Neural cell (in vitro differentiated cells): ENCODE results near the gene MRPS15. TPM values are rescaled to one million over a fixed set of nuclear protein-coding genes. Genes with fewer than 3 reads are reported as not detected.
"Not testable (repeated sequence)": the region's sequence is repeated elsewhere in the genome, so short reads cannot be mapped to it uniquely, and the experiment has no call there.

ENCODE experiments used
- H2AFZ ChIP-seq: fragments of 200-600, 300-800 bp; sonication (generic), shearing (Covaris generic); 2 replicates; pipeline ENCODE4 v1.6.0; 2014; ENCODE audit warnings: low read depth, mild to moderate bottlenecking, antibody characterized with exemption, low read length, moderate library complexity
- H3F3A ChIP-seq: fragments of 200-600 bp; shearing (Covaris generic); 2 replicates; pipeline ENCODE4 v1.6.1; 2016; ENCODE audit warnings: mild to moderate bottlenecking, moderate library complexity, mixed read lengths, antibody characterized with exemption, low read length; ENCODE audit not compliant: insufficient read depth, poor library complexity, severe bottlenecking
- H3K27ac ChIP-seq: fragments of 200-600, 300-800 bp; sonication (generic), shearing (Covaris generic); 2 replicates; pipeline ENCODE4 v1.5.1; 2014; ENCODE audit warnings: mild to moderate bottlenecking, low read length, moderate library complexity
- H3K27me3 ChIP-seq: fragments of 300-800, 200-600 bp; sonication (generic), shearing (Covaris generic); 2 replicates; pipeline ENCODE4 v1.6.0; 2014; ENCODE audit warnings: mild to moderate bottlenecking, low read depth, low read length, moderate library complexity; ENCODE audit not compliant: insufficient read depth
- H3K36me3 ChIP-seq: fragments of 300-800, 200-600 bp; sonication (generic), shearing (Covaris generic); 2 replicates; pipeline ENCODE4 v1.5.1; 2014; ENCODE audit warnings: mild to moderate bottlenecking, antibody characterized with exemption, low read length, moderate library complexity; ENCODE audit not compliant: insufficient read depth
- H3K4me2 ChIP-seq: fragments of 300-800, 200-600 bp; sonication (generic), shearing (Covaris generic); 2 replicates; pipeline ENCODE4 v1.6.0; 2014; ENCODE audit warnings: mild to moderate bottlenecking, low read length
- H3K4me3 ChIP-seq: fragments of 300-800, 200-600 bp; sonication (generic), shearing (Covaris generic); 2 replicates; pipeline ENCODE4 v1.5.1; 2014; ENCODE audit warnings: mild to moderate bottlenecking, low read length, moderate library complexity
- H3K79me2 ChIP-seq: fragments of 200-600 bp; shearing (Covaris generic); replicated peaks from 2 replicates; pipeline ENCODE4 v1.6.0; 2014; ENCODE audit warnings: mild to moderate bottlenecking, low read length, moderate library complexity; ENCODE audit not compliant: insufficient read depth
- H3K9ac ChIP-seq: fragments of 300-800, 200-600 bp; sonication (generic), shearing (Covaris generic); 2 replicates; pipeline ENCODE4 v1.6.1; 2016; ENCODE audit warnings: mild to moderate bottlenecking, low read length, mixed read lengths
- H3K9me2 ChIP-seq: fragments of 200-600 bp; shearing (Covaris generic); 2 replicates; pipeline ENCODE4 v1.6.1; 2016; ENCODE audit warnings: mild to moderate bottlenecking, low read length, mixed read lengths; ENCODE audit not compliant: insufficient read depth
- H3K9me3 ChIP-seq: fragments of 200-600, 300-800 bp; sonication (generic), shearing (Covaris generic); 2 replicates; pipeline ENCODE4 v1.6.1; 2016; ENCODE audit warnings: mild to moderate bottlenecking, mixed run types, low read length, moderate library complexity, mixed read lengths
- H4K20me1 ChIP-seq: fragments of 200-600 bp; shearing (Covaris generic); 2 replicates; pipeline ENCODE4 v1.6.1; 2016; ENCODE audit warnings: mild to moderate bottlenecking, mixed run types; ENCODE audit not compliant: insufficient read depth
- EP300 ChIP-seq: fragments of 450-650 bp; conservative IDR thresholded peaks from 2 replicates; pipeline ENCODE4 v1.6.1; 2014; ENCODE audit warnings: antibody characterized with exemption, mild to moderate bottlenecking, moderate library complexity; ENCODE audit not compliant: poor library complexity, severe bottlenecking
- EZH2 ChIP-seq: fragments of 200-600, 300-800 bp; shearing (Covaris generic), sonication (generic); IDR thresholded peaks from 2 replicates; pipeline ENCODE4 v1.6.1; 2014; ENCODE audit warnings: antibody characterized with exemption, low read length, borderline replicate concordance, mild to moderate bottlenecking; ENCODE audit not compliant: insufficient read depth, poor library complexity, severe bottlenecking
- MXI1 ChIP-seq: fragments of 450-650 bp; conservative IDR thresholded peaks from 2 replicates; pipeline ENCODE4 v1.6.1; 2014; ENCODE audit warnings: antibody characterized with exemption, mild to moderate bottlenecking; ENCODE audit not compliant: poor library complexity, severe bottlenecking
- POLR2AphosphoS5 ChIP-seq: IDR thresholded peaks from 2 replicates; pipeline ENCODE4 v1.6.1; 2012
- RAD21 ChIP-seq: fragments of 450-650 bp; conservative IDR thresholded peaks from 2 replicates; pipeline ENCODE4 v1.6.1; 2014; ENCODE audit warnings: antibody characterized with exemption, mild to moderate bottlenecking, moderate library complexity
- SMC3 ChIP-seq: fragments of 450-650 bp; conservative IDR thresholded peaks from 2 replicates; pipeline ENCODE4 v1.6.1; 2014; ENCODE audit warnings: antibody characterized with exemption, mild to moderate bottlenecking, moderate library complexity; ENCODE audit not compliant: poor library complexity
- TAF1 ChIP-seq: IDR thresholded peaks from 2 replicates; pipeline ENCODE4 v1.6.1; 2012; ENCODE audit warnings: low read depth
- polyA plus RNA-seq: library from polyadenylated mRNA; depleted of rRNA; stranded (reverse); fragments of >200 nt; gene quantifications from 2 replicates; pipeline ENCODE4 v1.2.3, GENCODE V29; 2014
- TF ChIP-seq, protein P1 (sequence below): IDR thresholded peaks from 2 replicates; pipeline ENCODE4 v1.6.1; 2012; ENCODE audit warnings: borderline replicate concordance
- TF ChIP-seq, protein P2 (sequence below): fragments of 450-650 bp; IDR thresholded peaks from 2 replicates; pipeline ENCODE4 v1.5.1; 2014; ENCODE audit warnings: antibody characterized with exemption, mild to moderate bottlenecking, moderate library complexity; ENCODE audit not compliant: poor library complexity, severe bottlenecking

MRPS15 gene
- polyA plus RNA-seq, 1 donor from 2014 or later, result 65.6 TPM

DNA sequence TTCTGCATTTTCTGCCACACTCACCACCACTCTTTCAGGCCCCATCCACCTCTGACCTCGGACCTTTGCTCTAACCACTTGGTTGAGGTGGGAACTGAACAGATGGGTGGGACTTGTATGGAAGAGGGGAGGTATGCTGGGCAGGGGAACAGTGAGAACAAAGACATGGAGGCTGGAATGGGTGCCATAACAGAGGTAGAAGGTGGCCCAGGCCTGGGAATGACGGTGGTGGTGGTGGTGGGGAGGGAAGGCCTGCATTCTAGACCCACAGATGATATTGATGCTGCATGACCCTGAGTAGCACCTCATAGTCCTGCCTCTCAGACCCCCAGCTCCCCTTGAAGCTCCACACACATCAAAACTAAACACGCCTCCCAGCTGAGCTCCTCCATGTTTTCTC is 23.7 kb upstream of the MRPS15 start:
- no peak overlapping the region for H3K4me3 ChIP-seq
- no peak overlapping the region for H3K9ac ChIP-seq
- H3K4me2 ChIP-seq, result no peak overlapping the region
- H3K27ac ChIP-seq, result no peak overlapping the region
- no peaks in the 10 kb centered on the region for H3F3A ChIP-seq
- TF ChIP-seq TAF1 (no peak), MXI1 (no peak), POLR2AphosphoS5 (no peak), SMC3 (no peak), RAD21 (no peak), EZH2 (no peak), EP300 (no peak)
- TF ChIP-seq, protein P1, sequence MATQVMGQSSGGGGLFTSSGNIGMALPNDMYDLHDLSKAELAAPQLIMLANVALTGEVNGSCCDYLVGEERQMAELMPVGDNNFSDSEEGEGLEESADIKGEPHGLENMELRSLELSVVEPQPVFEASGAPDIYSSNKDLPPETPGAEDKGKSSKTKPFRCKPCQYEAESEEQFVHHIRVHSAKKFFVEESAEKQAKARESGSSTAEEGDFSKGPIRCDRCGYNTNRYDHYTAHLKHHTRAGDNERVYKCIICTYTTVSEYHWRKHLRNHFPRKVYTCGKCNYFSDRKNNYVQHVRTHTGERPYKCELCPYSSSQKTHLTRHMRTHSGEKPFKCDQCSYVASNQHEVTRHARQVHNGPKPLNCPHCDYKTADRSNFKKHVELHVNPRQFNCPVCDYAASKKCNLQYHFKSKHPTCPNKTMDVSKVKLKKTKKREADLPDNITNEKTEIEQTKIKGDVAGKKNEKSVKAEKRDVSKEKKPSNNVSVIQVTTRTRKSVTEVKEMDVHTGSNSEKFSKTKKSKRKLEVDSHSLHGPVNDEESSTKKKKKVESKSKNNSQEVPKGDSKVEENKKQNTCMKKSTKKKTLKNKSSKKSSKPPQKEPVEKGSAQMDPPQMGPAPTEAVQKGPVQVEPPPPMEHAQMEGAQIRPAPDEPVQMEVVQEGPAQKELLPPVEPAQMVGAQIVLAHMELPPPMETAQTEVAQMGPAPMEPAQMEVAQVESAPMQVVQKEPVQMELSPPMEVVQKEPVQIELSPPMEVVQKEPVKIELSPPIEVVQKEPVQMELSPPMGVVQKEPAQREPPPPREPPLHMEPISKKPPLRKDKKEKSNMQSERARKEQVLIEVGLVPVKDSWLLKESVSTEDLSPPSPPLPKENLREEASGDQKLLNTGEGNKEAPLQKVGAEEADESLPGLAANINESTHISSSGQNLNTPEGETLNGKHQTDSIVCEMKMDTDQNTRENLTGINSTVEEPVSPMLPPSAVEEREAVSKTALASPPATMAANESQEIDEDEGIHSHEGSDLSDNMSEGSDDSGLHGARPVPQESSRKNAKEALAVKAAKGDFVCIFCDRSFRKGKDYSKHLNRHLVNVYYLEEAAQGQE, result no peak
- TF ChIP-seq, protein P2, sequence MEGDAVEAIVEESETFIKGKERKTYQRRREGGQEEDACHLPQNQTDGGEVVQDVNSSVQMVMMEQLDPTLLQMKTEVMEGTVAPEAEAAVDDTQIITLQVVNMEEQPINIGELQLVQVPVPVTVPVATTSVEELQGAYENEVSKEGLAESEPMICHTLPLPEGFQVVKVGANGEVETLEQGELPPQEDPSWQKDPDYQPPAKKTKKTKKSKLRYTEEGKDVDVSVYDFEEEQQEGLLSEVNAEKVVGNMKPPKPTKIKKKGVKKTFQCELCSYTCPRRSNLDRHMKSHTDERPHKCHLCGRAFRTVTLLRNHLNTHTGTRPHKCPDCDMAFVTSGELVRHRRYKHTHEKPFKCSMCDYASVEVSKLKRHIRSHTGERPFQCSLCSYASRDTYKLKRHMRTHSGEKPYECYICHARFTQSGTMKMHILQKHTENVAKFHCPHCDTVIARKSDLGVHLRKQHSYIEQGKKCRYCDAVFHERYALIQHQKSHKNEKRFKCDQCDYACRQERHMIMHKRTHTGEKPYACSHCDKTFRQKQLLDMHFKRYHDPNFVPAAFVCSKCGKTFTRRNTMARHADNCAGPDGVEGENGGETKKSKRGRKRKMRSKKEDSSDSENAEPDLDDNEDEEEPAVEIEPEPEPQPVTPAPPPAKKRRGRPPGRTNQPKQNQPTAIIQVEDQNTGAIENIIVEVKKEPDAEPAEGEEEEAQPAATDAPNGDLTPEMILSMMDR, result no peak
- no peaks in the 10 kb centered on the region for H4K20me1 ChIP-seq
- no peak overlapping the region for H2AFZ ChIP-seq
- H3K27me3 ChIP-seq, result no peaks in the 10 kb centered on the region
- H3K79me2 ChIP-seq, result no peaks in the 10 kb centered on the region
- no peaks in the 10 kb centered on the region for H3K9me2 ChIP-seq
- H3K9me3 ChIP-seq, result no peaks in the 10 kb centered on the region
- no peaks in the 10 kb centered on the region for H3K36me3 ChIP-seq

DNA sequence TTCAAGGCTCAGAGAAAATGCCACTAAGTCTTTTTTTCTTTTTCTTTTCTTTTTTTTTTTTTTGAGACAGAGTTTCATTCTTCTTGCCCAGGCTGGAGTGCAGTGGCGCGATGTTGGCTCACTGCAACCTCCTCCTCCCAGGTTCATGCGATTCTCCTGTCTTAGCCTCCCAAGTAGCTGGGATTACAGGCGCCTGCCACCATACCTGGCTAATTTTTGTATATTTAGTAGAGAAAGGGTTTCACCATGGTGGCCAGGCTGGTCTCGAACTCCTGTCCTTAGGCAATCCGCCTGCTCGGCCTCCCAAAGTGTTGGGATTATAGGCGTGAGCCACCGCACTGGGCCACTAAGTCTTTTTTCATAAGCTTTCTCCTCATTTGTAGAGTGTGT is 23.1 kb upstream of the MRPS15 start:
- not testable (repeated sequence) for H3K79me2 ChIP-seq

More for the DNA sequence above, 23.1 kb upstream of the MRPS15 start:
- H3K4me2 ChIP-seq, H3K4me3 ChIP-seq, H3K27me3 ChIP-seq, H4K20me1 ChIP-seq, H3F3A ChIP-seq, H3K9ac ChIP-seq, H3K9me3 ChIP-seq, H3K9me2 ChIP-seq, H3K27ac ChIP-seq, H2AFZ ChIP-seq, H3K36me3 ChIP-seq: not testable (repeated sequence)
